ENCODE data around the gene MAP3K1.
"Not testable (repeated sequence)": the region's sequence is repeated elsewhere in the genome, so short reads cannot be mapped to it uniquely, and the experiment has no call there.

The MAP3K1 gene

DNA sequence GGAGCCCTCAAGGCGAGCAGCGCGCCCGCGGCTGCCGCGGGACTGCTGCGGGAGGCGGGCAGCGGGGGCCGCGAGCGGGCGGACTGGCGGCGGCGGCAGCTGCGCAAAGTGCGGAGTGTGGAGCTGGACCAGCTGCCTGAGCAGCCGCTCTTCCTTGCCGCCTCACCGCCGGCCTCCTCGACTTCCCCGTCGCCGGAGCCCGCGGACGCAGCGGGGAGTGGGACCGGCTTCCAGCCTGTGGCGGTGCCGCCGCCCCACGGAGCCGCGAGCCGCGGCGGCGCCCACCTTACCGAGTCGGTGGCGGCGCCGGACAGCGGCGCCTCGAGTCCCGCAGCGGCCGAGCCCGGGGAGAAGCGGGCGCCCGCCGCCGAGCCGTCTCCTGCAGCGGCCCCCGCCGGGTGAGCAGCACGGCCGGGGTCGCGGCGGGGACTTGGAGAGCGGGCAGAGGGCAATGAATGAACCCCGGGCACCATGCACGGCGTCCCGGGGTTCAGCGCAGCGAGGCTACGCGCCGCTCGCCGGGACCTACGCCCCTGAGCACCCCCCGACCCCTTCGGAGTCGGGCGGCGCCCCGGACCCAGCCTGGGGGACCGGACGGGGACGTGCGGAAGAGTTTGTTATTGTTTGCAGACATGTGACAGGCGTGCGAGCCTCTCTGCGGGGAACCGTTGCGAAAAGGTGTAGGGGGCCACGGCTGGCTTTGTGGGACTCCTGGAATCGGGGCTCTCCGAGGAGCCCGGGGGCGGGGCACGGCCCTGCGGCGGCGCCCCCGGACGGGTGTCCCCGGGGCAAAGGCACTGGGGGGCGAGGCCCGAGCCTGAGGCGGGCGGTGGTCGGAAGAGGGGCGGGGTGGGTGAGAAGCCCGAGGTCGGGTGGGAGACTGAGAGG is 553 bp downstream of the MAP3K1 start:
- peak in 1 of 3 donors; percentile 34 for DNase-seq (ENCODE audit: low read depth in 2 of 3, low spot score in 1 of 3)

DNA sequence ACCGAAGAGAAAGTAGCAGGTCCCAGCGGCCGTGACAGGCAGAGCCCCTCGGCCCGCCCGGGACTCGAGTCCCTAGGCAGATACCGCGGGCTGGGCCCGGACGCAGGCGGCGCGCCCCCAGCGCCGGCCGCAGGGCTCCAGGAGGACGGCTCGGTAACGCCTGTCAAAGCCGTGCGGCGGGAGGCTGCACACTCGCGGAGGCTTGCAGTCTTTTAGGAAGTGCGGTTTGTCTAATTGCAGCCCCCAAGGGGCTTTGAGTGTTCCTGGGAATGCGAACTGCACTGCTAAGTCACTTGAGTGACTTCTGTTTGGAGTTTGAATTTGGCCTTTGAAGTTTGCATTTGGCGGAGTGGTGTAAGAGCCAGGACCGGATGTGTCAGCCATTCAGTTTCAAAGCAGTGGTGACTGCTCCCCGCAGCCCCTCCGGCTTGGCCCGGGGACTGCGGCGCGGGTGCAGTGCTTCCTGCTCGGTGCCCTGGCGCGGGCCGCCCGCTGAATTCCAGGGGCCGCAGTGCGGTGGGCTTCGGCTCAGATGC is 1.3 kb downstream of the MAP3K1 start:
- peak in 1 of 3 donors; percentile 42 for DNase-seq (ENCODE audit: low read depth in 2 of 3, low spot score in 1 of 3)

DNA sequence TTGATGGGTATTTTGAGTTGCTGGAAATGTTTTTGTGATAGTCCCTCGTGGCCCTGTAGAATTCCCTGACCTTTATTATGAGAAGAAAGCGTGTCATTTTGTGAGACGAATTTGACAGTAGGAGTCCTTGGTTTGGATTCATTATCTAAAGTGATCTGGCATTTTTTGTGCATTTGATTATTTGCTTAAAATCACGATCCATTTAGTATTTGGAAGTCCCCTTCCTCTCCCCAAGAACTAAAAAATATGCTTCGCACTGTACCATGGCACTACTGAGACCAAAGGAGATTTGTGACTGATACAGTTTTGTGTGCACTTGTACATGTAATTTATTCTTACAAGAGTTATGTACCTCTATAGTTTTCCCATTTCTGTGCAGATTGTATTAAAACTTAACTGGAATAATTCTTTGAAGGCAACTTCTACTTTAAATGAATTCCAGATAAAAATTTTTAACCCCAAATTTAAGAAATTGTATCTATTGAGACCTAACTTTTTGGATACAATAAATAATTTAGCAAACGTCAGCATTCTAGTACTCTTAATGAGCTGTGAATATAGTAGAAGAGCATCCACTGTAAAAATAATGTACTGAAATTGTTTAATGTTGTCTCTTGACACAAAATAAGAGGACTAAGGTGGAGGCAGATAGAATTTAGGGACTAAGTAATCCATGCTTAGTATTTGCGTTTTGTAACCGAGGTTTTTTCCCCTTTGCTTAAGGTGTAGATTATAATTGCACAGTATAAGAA is 2.1 kb downstream of the MAP3K1 start:
- DNase-seq (ENCODE audit: low read depth in 2 of 3, low spot score in 1 of 3), result no peak

DNA sequence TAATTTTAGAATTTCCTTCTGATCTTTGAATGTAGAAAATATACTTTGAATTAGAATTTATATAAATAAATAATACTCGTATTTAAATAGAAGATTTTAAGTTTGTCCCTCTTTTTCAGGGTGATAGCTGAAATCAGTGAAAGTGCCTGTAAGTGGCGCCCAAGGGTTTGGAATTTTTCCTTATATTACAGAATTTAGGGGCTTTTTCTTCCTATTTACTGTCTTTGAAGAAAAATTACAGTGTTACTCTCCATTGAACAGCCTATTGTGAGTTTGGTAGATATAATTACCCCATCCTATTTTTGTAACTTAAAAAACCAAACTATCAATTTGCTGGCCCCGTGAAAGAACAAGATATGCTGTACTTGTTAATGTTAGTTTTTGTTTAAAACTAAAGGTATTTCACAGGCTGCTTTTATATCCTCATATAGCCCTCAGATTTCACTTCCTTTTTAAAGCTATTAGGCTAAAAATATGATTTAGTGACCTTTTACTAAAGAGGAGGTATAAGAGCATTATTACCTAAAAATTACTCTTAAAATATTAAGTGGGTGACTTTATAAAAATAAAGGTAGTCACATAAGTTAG is 3.2 kb downstream of the MAP3K1 start:
- no peak for DNase-seq (ENCODE audit: low read depth in 2 of 3, low spot score in 1 of 3)

DNA sequence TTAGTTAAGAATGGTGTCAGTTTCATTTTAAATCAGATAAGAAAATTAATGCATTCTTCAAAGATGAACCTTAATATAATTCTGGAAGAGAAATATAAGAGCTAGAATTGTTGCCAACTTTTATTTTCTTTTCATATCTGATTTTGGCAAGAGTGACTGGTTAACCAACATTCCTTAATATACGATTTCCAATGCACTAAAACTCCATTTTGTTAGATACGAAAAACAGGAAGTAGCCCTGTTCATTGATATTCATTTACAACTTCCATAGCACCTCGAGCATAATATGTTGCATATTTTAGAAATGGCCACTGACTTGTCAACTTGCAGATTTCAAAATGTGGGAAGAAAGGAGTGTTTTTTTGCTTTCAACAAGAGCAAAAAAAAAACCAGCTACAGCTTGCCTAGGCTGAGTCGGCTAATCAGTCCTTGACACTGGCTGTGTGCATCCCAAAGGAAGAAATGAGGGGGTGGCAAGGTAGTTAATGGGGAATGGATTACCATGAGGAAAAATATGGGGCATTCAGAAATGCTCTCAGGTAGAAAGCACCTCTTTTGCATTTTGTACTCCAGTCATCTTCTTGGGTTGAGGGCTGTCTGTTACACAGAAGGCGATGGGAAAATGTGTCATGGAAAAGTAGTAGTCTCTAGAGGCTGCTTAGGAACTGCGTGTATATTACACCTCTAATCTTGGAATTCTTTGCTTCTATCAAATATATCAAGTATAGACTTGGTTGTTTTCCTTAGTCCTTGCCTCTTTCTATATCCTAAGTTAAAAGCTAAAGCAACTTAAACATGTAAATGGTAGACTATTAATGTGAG is 3.9 kb downstream of the MAP3K1 start:
- no peak for DNase-seq (ENCODE audit: low read depth in 2 of 3, low spot score in 1 of 3)

DNA sequence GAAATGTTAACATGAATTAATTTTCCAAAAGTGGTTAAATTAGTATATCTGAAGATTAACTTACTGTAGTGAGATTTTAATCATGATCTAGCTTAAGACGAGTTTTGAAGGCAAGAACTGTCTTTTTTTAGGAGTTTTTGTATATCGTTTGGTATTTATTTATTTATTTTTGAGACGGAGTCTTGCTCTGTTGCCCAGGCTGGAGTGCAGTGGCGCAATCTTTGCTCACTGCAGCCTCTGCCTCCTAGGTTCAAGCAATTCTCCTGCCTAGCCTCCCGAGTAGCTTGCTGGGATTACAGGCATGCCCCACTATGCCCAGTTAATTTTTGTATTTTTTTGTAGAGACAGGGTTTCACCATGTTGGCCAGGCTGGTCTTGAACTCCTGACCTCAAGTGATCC is 6.5 kb downstream of the MAP3K1 start:
- DNase-seq (ENCODE audit: low read depth in 2 of 3, low spot score in 1 of 3), result not testable (repeated sequence)

DNA sequence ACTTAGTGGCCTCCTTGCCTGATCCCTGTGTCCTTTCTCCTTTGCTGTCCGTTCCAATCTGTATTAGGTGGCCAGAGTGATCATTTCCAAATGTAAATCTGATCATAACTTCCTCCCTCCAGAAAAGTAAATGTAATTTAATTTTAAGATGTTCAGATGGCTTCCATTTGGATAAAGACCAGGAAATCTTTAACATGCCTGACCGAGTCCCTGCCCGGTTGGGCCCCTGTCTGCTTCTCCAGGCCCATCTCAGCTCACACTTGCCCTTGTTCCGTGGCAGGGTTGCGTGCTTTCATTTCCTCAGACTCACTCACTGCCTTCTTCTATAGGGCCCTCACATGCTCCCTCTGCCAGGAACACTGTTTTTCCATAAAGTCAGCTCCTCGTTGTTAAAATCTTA is 7.6 kb downstream of the MAP3K1 start:
- DNase-seq (ENCODE audit: low read depth in 2 of 3, low spot score in 1 of 3), result no peak

DNA sequence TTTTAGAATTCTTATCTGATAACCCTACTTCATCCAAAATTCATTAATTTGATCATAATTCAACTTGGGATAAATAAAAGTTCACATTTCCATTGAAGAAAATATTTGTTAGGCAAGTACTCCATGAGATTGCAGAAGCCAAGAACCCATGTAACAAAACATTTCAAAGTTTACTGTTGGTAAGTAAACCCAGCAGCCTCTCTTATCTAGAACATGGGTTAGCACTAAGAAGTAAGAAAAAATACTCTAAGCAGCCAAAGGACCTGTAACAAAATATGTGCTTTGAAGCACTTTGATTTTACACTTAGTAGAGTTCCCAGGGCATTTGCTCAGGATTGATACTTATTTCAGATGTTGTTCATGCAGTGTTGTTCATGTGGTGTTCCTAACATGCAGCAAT is 8.7 kb downstream of the MAP3K1 start:
- no peak for DNase-seq (ENCODE audit: low read depth in 2 of 3, low spot score in 1 of 3)

DNA sequence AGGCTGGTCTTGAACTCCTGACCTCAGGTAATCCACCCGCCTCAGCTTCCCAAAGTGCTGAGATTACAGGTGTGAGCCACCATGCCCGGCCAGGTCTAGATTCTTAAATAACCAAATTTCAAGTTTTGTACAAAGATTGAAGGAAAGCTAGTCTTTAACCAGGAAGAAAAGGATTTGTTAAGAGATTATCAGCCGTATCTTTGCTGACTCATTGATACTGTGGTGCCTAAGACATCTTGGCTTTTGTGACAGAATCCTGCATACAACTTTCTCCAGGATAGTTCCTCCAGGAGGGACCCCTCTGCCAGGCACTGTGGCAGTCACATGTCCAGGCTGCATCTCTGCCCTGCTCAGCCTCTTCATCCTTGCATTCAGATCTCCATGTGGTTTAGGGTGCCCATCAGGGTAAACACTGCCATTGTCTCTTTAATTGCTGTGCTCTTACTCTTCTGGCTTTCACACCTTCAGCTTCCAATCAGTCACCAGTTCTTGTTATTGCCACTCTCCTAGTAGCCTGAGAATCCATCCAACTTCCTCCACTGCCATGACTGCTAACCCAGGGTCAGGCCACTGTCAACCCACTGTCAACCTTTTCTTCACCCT is 10.0 kb downstream of the MAP3K1 start:
- DNase-seq (ENCODE audit: low read depth in 2 of 3, low spot score in 1 of 3), result no peak

DNA sequence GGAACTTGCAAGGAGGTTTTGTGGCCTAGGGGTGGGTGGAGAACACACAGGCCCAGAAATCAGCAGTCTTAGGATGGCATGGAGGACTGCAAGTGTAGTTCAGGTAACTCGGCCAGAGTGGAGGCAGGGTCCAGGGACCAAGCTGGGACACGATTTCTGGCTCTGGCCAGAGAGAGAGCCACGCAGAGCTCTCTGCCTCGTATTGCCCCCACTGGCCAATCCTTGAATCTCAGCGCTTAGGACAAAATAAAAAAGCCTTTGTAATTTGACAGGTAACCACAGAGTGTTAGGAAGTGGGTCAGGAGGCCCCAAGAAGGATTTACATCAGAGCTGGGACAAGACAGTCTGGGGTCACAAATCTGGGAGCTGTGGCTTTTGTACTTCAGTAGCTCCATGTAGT is 11.7 kb downstream of the MAP3K1 start:
- DNase-seq (ENCODE audit: low read depth in 2 of 3, low spot score in 1 of 3), result no peak

DNA sequence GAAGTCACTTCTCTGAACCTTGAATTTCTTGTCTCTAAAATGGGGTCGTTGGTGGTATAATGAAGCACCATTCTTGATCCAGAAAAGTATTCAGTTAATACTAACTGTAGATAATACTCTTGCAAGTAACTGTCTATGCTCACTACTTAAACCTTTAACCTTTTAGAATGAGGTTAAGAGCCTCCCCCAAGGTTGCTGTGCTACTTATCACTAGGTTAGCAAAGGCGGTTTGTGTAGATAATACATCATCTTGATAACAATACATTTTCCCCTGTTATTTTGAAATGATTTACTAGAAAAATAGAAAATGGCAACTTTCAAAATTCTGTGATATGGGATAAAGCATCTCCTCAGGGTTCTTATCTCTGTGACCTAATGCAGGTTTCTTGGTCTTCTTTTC is 12.6 kb downstream of the MAP3K1 start:
- no peak for DNase-seq (ENCODE audit: low read depth in 2 of 3, low spot score in 1 of 3)

DNA sequence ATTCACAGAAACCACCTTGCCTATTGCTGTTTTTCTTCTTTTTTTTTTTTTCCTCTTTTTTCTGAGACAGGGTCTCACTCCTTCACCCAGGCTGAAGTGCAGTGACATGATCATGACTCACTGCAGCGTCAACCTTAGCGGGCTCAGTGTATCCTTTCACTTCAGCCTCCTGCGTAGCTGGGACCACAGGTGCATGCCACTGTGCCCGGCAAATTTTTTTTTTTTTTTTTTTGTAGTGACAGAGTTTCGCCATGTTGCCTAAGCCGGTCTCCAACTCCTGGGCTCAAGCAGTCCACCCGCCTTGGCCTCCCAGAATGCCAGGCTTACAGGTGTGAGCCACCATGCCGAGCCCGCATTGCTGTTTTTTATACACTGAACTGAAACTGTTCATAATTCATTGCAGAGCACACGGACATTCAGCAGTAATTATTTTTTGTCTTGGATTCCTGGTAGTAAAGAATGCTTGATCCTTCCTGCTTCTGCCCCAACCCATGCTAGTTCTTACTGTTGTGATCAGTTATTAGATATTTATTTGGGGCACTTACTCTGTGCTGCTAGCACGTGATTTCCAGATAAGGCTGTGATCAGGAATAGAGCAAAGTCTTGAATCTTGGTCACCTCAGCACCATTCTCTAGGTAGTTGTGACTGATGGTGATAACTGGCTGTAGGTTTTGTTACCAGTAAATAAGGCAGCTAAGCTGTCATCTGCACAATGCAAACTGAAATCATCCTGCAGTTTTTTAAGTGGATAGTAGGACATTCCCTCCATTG is 14.0 kb downstream of the MAP3K1 start:
- peak in 2 of 3 donors; percentile 41 to 48 for DNase-seq (ENCODE audit: low read depth in 2 of 3, low spot score in 1 of 3)

DNA sequence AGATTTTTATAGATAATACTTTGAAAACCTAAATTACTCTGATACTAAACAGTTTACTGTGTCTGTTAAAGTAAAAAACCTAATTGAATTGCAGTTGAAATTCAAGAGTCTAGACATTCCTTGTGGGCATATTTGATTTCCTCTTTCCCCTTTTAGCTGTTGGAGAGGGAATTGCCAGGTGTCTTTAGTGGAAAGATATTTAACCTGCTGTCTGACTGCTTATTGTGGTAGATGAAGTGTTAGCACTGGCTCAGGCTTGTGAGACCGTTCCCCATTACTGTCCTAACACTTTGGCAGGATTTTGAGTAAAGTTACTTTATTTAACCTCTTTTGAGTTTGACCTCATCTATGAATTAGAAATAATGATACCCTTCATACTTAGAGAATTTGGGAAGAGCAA is 16.4 kb downstream of the MAP3K1 start:
- DNase-seq (ENCODE audit: low read depth in 2 of 3, low spot score in 1 of 3), result no peak

DNA sequence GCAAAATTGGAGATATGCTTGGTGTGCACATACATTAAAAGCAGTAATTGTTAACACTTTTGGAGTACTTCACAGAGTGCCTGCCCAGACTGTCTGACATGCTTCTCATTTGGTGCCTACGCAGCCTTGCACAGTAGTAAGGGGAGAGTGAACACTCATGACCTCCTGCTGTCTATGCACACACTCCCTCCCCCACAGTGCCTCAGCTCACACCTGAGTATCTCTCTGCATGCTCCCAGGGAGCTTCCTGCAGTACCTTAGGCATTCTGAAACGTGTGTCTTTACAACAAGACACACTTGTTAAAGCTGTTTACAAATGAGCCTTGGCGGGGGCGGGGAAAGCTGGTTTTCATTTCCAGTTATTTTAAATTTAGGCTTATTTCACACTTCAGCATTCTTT is 18.0 kb downstream of the MAP3K1 start:
- DNase-seq (ENCODE audit: low read depth in 2 of 3, low spot score in 1 of 3), result no peak

DNA sequence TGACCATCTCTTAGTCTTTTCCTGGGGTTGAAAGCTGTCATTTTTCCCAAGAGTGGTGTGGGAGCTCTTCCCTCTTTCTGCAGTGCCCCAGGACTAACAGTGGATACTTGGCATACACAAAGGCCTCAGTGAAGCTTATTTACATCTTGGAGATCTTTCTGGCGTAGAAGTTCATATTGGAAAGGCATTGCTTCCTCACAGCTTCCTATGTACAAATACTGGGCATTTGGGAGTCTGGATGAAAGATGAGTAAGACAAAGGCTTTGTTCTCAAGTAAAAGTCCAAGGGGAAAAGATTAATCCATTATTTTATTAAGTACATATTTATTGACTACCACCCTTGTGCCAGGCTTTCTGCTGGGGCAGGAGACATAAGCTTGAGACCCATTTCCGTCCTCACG is 22.0 kb downstream of the MAP3K1 start:
- no peak for DNase-seq (ENCODE audit: low read depth in 2 of 3, low spot score in 1 of 3)

DNA sequence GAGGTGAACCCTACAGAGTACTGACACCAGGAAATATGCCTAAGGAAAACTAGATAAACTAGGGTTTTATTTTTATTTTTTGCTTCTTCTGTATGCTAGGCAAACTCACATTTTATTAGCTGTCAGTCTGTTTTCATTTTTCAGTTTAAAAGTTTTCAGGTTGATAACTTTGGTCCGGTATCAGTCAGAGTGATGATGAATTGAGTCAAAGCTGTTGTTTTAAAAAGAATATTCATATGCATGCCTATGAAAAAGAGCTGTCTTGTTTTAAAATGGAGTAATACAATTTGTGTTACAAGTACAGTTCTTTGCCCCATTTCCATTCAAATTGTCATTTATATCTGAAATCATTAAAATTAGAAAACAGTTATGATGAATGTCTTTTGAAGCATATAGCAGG is 22.6 kb downstream of the MAP3K1 start:
- no peak for DNase-seq (ENCODE audit: low read depth in 2 of 3, low spot score in 1 of 3)

DNA sequence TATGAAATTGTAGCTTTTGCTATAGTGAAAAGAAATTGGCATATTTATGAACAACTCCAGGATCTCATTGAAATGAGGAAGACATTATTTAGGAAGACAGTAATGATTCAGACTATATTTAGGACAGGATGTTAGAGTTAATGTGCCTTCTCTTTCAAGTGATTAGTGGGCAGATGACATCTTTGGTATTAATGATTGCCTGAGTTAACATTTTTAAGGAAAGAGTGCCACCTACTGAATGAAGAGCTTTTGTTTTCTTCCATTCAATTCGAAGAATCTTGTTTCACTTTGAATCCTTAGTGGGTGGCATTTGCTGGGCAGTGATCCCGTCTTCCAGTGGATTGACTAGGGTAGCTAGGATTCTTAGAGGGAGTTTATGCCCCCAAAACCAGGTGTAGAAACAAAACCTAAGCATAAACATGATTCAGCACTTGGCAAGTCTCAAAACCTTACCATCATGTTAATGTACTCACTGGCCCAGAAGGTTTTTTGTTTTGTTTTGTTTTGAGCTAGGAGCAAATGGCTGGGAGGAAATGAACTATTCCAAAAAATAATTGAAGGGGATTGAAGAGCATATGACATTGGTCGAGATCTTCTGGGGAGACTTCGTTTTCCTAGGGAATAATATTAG is 23.2 kb downstream of the MAP3K1 start:
- no peak for DNase-seq (ENCODE audit: low read depth in 2 of 3, low spot score in 1 of 3)

DNA sequence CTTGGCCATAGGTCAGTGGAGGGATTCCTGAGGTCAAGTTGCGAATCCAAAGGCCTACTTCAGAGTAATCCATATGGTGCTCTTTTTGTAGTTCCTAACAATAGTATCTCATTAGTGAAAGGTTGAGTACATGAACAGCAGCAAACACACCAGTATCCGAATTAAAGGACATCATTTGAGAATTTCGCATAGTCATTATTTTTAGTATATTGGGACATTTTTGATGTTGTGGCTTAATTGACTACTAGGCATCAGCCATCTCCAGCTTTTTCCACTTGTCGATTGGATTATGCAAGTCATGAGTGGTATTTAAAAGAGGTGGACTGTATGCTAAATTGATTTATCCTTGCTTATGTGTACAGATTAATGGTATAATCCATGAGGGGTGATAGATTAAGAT is 23.7 kb downstream of the MAP3K1 start:
- no peak for DNase-seq (ENCODE audit: low read depth in 2 of 3, low spot score in 1 of 3)

DNA sequence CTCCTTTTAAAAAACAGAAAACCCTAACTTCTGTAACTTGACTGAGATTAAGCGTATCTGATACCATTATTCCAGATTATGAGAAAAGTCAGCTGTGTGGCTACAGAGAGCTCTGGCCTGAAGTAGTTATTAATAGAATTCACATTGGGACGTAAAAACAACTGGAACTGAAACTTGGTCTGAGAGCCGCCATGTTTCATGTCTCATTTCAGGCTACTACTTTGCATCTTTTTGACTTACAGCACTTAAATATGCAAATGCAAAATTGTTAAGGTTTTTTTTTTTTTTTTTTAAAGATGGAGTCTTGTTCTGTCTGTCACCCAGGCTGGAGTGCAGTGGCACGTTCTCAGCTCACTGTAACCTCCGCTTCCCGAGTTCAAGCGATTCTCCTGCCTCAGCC is 25.2 kb downstream of the MAP3K1 start:
- DNase-seq (ENCODE audit: low read depth in 2 of 3, low spot score in 1 of 3), result no peak

All from stimulated activated CD4-positive, alpha-beta T cell treated with anti-CD3 and anti-CD28 coated beads, Interleukin-12 subunit alpha, Interleukin-12 subunit beta, amount 100 ng/mL, for 48 hours (primary cell).